Neural crest cell (in vitro differentiated cells): Measurements from ENCODE around the gene KRT222. TPM values are rescaled to one million over a fixed set of nuclear protein-coding genes. Genes with fewer than 3 reads are reported as not detected.

Experiments used
- DNase-seq: peaks from one replicate; pipeline ENCODE4 v3.0.0; 2021; ENCODE audit warnings: low read depth, mixed read lengths, low spot score
- H3K27ac Mint-ChIP-seq: one replicate; pipeline ENCODE4 v1.8.0; 2021; ENCODE audit warnings: mild to moderate bottlenecking, mixed read lengths; ENCODE audit not compliant: unreplicated experiment
- H3K27me3 Mint-ChIP-seq: 2 replicates; pipeline ENCODE4 v1.8.0; 2021; ENCODE audit warnings: low read depth, mild to moderate bottlenecking, mixed read lengths
- H3K36me3 Mint-ChIP-seq: 2 replicates; pipeline ENCODE4 v1.8.0; 2021; ENCODE audit warnings: low read depth, mild to moderate bottlenecking, mixed read lengths
- H3K4me1 Mint-ChIP-seq: 2 replicates; pipeline ENCODE4 v1.8.0; 2021; ENCODE audit warnings: mixed read lengths
- H3K4me3 Mint-ChIP-seq: one replicate; pipeline ENCODE4 v1.8.0; 2021; ENCODE audit warnings: mild to moderate bottlenecking, mixed read lengths
- H3K9me3 Mint-ChIP-seq: 2 replicates; pipeline ENCODE4 v1.8.0; 2021; ENCODE audit warnings: mixed read lengths
- total RNA-seq: library from RNA; stranded (reverse); gene quantifications from 2 replicates; pipeline ENCODE4 v1.2.1, GENCODE V29; 2021
- TF ChIP-seq, protein P1 (sequence below): fragments of 200-600 bp; sonication (generic); conservative IDR thresholded peaks from 2 replicates; pipeline ENCODE4 v1.5.0; 2021; ENCODE audit warnings: antibody characterized with exemption, mild to moderate bottlenecking

KRT222 gene
- total RNA-seq, 1 donor from 2014 or later: 0.23 TPM

DNA sequence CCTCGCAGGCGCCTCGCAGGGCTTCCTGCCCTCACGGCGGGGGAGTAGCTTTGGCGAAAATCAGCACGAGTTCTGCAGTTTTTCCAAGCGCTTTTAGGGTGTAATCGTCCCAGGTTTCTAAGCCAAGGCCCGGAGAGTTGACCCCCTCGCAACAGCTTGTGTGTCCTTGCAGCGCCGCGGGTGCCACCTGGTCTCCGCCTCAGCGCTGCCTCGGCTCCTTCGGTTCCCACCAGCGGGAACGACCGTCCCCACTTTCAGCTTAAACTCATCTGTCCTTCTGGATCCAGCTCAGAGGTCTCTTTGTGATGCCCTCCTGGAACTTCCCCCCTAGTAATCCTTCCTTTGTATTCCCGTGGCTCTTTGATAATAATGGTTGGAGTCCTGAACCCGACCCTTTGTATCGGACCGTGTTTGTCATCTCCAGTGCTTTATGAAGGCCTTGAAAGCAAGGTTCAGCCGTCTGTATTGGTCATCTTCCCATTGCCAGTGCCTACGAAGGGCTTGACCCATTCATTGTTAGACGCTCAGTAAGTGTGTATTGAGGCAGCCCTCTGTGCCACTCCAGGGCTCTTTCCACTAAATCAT, 16.5 kb downstream of the KRT222 start:
- Mint-ChIP-seq H3K4me1 (peaks cover 40% of the 10 kb centered on the region), H3K27me3 (no peaks in the 10 kb centered on the region), H3K9me3 (no peaks in the 10 kb centered on the region), H3K27ac (peak overlapping the region; percentile 99), H3K36me3 (peaks cover 5% of the 10 kb centered on the region), H3K4me3 (peak overlapping the region; percentile 91)
- DNase-seq: peak; percentile 10
- TF ChIP-seq, protein P1, sequence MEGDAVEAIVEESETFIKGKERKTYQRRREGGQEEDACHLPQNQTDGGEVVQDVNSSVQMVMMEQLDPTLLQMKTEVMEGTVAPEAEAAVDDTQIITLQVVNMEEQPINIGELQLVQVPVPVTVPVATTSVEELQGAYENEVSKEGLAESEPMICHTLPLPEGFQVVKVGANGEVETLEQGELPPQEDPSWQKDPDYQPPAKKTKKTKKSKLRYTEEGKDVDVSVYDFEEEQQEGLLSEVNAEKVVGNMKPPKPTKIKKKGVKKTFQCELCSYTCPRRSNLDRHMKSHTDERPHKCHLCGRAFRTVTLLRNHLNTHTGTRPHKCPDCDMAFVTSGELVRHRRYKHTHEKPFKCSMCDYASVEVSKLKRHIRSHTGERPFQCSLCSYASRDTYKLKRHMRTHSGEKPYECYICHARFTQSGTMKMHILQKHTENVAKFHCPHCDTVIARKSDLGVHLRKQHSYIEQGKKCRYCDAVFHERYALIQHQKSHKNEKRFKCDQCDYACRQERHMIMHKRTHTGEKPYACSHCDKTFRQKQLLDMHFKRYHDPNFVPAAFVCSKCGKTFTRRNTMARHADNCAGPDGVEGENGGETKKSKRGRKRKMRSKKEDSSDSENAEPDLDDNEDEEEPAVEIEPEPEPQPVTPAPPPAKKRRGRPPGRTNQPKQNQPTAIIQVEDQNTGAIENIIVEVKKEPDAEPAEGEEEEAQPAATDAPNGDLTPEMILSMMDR: no peak

DNA sequence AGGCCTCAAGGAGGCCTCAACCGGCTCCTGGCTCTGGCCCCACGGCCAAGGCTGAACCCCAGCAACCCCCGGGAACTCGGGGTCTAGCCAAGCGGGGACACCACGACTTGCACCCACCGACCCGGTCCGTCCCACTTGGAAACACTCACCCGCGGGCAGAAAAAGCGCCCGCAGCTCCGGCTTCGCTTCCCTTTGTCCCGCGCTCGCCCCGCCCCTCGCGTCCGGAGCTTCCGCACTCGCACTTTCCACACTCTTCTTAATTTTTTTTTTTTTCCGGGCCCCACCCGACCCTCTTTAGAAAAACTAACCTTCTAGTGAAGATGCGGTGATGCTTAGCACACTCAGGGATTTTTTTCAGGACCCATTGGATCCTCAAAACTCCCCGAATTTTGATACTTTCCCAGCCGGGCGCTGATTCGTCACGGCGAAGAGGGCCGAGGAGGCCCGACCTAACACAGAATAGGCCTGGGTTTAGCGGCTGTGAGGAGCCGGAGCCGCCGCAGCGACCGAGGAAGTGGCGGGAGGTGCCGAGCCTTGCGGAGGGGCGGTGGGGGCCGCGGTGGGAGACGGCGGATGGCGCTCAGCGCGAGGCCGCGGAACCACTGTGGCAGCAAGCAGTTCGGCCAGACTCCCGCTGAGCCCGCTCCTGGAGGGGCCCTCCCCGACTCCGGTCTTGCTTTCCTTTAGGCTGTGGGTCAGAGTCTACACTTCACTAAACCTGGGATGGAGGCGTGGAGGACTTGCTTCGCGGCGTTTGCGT, 17.2 kb downstream of the KRT222 start, which contains the start of gene SMARCE1:
Gene SMARCE1, minus strand, starts transcription at position 195 of the 760 bp plus-strand sequence. CDS start 2,016 bp downstream, outside the sequence.
- Mint-ChIP-seq H3K27me3 (no peaks in the 10 kb centered on the region), H3K4me1 (peaks cover 44% of the 10 kb centered on the region), H3K27ac (peak within 1 kb of the TSS; percentile 99), H3K9me3 (no peaks in the 10 kb centered on the region), H3K4me3 (peak within 1 kb of the TSS; percentile 91), H3K36me3 (peaks cover 5% of the 10 kb centered on the region)
- peak; percentile 69 for DNase-seq
- TF ChIP-seq, protein P1: no peak

DNA sequence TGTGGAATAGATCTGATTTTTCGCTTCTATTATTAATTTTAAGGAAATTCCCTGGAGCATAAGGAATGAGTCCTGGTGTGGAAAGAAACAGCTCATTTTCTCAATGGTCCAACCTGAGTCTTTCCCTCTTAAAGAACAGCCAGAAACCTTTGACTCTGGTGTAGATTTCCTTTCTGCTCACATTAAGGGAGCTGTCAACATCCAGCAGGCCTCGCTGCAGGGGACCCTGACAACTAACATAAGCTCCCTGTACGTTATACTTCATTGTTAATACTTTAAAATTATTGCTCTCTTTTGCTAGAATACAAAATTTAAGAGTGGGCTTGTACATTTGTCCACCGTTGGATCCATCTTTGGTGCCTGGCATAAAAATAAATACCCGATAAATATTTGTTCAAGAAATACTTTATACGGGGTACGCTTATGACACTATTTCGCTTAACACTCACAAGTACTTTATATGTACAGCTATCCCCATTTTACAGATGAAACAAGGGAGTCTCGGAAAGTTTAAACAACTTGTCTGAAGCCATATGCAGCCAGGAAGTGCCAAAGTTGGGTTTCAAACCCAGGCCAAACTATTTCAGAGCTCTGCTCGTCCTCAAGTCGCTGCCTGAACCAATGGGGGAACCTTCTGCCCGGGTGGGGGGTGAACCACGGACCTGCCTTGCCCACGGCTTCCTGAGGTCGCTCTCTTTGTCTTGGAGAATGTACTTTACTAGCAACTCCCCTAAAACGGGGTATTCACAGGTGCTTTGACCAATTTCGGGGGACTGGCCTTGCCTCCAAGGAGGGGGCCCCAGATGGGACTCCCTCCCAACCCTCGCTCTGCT, 18.0 kb downstream of the KRT222 start:
- peaks cover 49% of the 10 kb centered on the region for H3K4me1 Mint-ChIP-seq
- TF ChIP-seq, protein P1: no peak
- no peaks in the 10 kb centered on the region for H3K27me3 Mint-ChIP-seq
- H3K36me3 Mint-ChIP-seq: peaks cover 7% of the 10 kb centered on the region
- peak overlapping the region; percentile 91 for H3K4me3 Mint-ChIP-seq
- no peaks in the 10 kb centered on the region for H3K9me3 Mint-ChIP-seq
- DNase-seq: peak; percentile 32
- H3K27ac Mint-ChIP-seq: peak overlapping the region; percentile 99

DNA sequence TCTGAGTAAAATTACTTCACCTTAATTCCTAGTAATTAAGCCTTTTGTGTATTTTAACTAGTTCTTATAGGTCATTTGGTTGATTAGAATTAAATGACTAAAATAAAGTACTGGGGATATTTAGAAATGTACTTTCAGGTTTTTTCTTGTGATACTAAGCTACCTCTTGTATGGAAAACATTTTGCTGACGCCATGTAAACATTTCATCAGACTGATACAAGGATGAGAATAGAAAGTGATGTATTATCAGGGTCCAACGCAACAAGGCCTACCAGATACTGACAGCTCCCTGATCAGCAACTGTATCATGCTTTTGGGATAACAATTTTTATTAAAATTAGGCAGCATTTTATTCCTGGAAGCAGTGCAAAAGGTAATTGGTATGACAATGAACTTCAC, 19.0 kb downstream of the KRT222 start:
- Mint-ChIP-seq H3K4me1 (peaks cover 53% of the 10 kb centered on the region), H3K27ac (no peak overlapping the region), H3K9me3 (no peaks in the 10 kb centered on the region), H3K4me3 (peak overlapping the region; percentile 91), H3K27me3 (no peaks in the 10 kb centered on the region), H3K36me3 (peaks cover 10% of the 10 kb centered on the region)
- TF ChIP-seq, protein P1: no peak
- DNase-seq: no peak

DNA sequence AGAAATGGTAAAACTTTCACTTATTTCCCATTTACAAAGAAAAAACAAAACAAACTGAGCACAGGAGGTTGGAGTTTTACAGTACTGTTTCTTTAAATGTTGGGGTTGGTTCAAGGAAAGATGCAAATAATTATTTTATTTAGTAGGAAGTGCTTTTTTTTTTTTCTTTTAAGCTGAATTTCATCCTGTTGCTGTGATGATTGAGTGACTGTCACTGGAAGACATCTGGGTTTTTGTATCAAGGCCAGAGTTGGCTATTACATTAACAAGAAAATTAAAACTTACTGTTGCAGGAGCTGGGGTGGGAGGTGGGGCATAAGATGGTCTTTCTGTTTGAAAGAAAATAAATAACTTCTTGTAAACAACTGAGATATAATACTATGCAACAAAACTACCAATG, 19.7 kb downstream of the KRT222 start:
- Mint-ChIP-seq H3K4me3 (peak overlapping the region; percentile 91), H3K27me3 (no peaks in the 10 kb centered on the region), H3K9me3 (no peaks in the 10 kb centered on the region), H3K27ac (no peak overlapping the region), H3K36me3 (peaks cover 12% of the 10 kb centered on the region), H3K4me1 (peaks cover 58% of the 10 kb centered on the region)
- TF ChIP-seq, protein P1: no peak
- DNase-seq: no peak
